Liver (tissue), 9 donors: ENCODE results near the gene MYOF. TPM values are rescaled to one million over a fixed set of nuclear protein-coding genes. Genes with fewer than 3 reads are reported as not detected.
"Not testable (repeated sequence)": the region's sequence is repeated elsewhere in the genome, so short reads cannot be mapped to it uniquely, and the experiment has no call there.

Source experiments
- DNase-seq: peaks from one replicate; pipeline ENCODE4 v3.0.0-alpha.2; 2017; ENCODE audit warnings: low spot score
- H3K27ac ChIP-seq, 2 donors: one replicate each; pipeline ENCODE4 v1.7.0; 2013; ENCODE audit warnings: inconsistent platforms in 2 of 2, low read length in 2 of 2, control low read depth in 1 of 2, low read depth in 1 of 2, mild to moderate bottlenecking in 1 of 2
- H3K27me3 ChIP-seq, 4 donors: one replicate each; pipeline versions ENCODE4 v1.6.1 to v1.7.0; 2013; ENCODE audit warnings: low read length in 3 of 4, inconsistent platforms in 1 of 4, mild to moderate bottlenecking in 1 of 4, moderate library complexity in 1 of 4; ENCODE audit not compliant: control insufficient read depth in 4 of 4, insufficient read depth in 4 of 4
- H3K36me3 ChIP-seq, 4 donors: one replicate each; pipeline versions ENCODE4 v1.6.1 to v1.7.0; 2013; ENCODE audit warnings: low read length in 3 of 4, mild to moderate bottlenecking in 3 of 4, low read depth in 1 of 4, moderate library complexity in 1 of 4; ENCODE audit not compliant: control insufficient read depth in 4 of 4, insufficient read depth in 3 of 4
- H3K4me1 ChIP-seq, 4 donors: one replicate each; pipeline versions ENCODE4 v1.6.1 to v1.7.0; 2013; ENCODE audit warnings: low read length in 3 of 4, mild to moderate bottlenecking in 3 of 4, moderate library complexity in 1 of 4; ENCODE audit not compliant: control insufficient read depth in 4 of 4, insufficient read depth in 4 of 4
- H3K4me3 ChIP-seq, 3 donors: one replicate each; pipeline versions ENCODE4 v1.6.1 to v1.7.0; 2013; ENCODE audit warnings: low read length in 3 of 3, control low read depth in 1 of 3, low read depth in 1 of 3, mild to moderate bottlenecking in 1 of 3
- H3K9ac ChIP-seq, 2 donors: one replicate each; pipeline ENCODE4 v1.7.0; 2013; ENCODE audit warnings: low read length in 2 of 2, mild to moderate bottlenecking in 2 of 2, moderate library complexity in 2 of 2, control low read depth in 1 of 2, low read depth in 1 of 2
- H3K9me3 ChIP-seq, 4 donors: one replicate each; pipeline versions ENCODE4 v1.6.1 to v1.7.0; 2013; ENCODE audit warnings: low read length in 3 of 4; ENCODE audit not compliant: control insufficient read depth in 4 of 4
- ATF3 ChIP-seq: IDR thresholded peaks from 2 replicates; pipeline ENCODE4 v1.6.1; 2016; ENCODE audit warnings: antibody characterized with exemption
- EGR1 ChIP-seq, 2 donors: IDR thresholded peaks; 2 replicates each; pipeline ENCODE4 v1.6.1; 2016 to 2018; ENCODE audit warnings: antibody characterized with exemption in 2 of 2, low read depth in 2 of 2
- FOXA1 ChIP-seq: IDR thresholded peaks from 2 replicates; pipeline ENCODE4 v1.6.1; 2016; ENCODE audit warnings: antibody characterized with exemption
- FOXA2 ChIP-seq: IDR thresholded peaks from 2 replicates; pipeline ENCODE4 v1.6.1; 2016; ENCODE audit warnings: antibody characterized with exemption
- GABPA ChIP-seq, 2 donors: IDR thresholded peaks in 1 of 2; conservative IDR thresholded peaks in 1 of 2; 2 replicates each; pipeline ENCODE4 v1.6.1; 2016; ENCODE audit warnings: antibody characterized with exemption in 2 of 2, mild to moderate bottlenecking in 1 of 2, moderate library complexity in 1 of 2
- HNF4A ChIP-seq, 2 donors: conservative IDR thresholded peaks; 2 replicates each; pipeline ENCODE4 v1.6.1; 2016; ENCODE audit warnings: antibody characterized with exemption in 2 of 2, mild to moderate bottlenecking in 2 of 2
- JUND ChIP-seq, 2 donors: IDR thresholded peaks; 2 replicates each; pipeline ENCODE4 v1.6.1; 2016; ENCODE audit warnings: antibody characterized with exemption in 2 of 2
- NR2F2 ChIP-seq: IDR thresholded peaks from 2 replicates; pipeline ENCODE4 v1.6.1; 2016; ENCODE audit warnings: antibody characterized with exemption
- RAD21 ChIP-seq, 2 donors: IDR thresholded peaks; 2 replicates each; pipeline ENCODE4 v1.6.1; 2016; ENCODE audit warnings: antibody characterized with exemption in 2 of 2, mild to moderate bottlenecking in 2 of 2
- RXRA ChIP-seq, 2 donors: IDR thresholded peaks; 2 replicates each; pipeline ENCODE4 v1.6.1; 2017 to 2018; ENCODE audit warnings: antibody characterized with exemption in 2 of 2, mild to moderate bottlenecking in 1 of 2
- SP1 ChIP-seq: IDR thresholded peaks from 2 replicates; pipeline ENCODE4 v1.6.1; 2018; ENCODE audit warnings: antibody characterized with exemption, mild to moderate bottlenecking
- YY1 ChIP-seq: IDR thresholded peaks from 2 replicates; pipeline ENCODE4 v1.6.1; 2016; ENCODE audit warnings: antibody characterized with exemption, mild to moderate bottlenecking
- WGBS: extraction: QIAGEN DNeasy Blood & Tissue Kit; methylation state at CpG from one replicate; pipeline ENCODE4 v1.1.7; 2013; 5-methylcytosine and 5-hydroxymethylcytosine counted together
- polyA plus RNA-seq, 2 donors: library from polyadenylated mRNA; stranded (reverse) in 1 of 2; unstranded in 1 of 2; fragments of 200-250 nt in 1 of 2; fragments of >200 nt in 1 of 2; fragmentation: Nextera tagmentation in 1 of 2; extraction: Ambion mirVana in 1 of 2; gene quantifications; one replicate each; pipeline versions ENCODE4 v1.2.1 to v1.2.3, GENCODE V29; 2013 to 2015
- total RNA-seq, 2 donors: library from RNA; depleted of rRNA; stranded (reverse); fragments of >200 nt; gene quantifications; one replicate each; pipeline ENCODE4 v1.2.3, GENCODE V29; 2014
- TF ChIP-seq, protein P1 (sequence below): fragments of 150-350 bp; IDR thresholded peaks from 2 replicates; pipeline ENCODE4 v1.5.1; 2017; ENCODE audit warnings: improper control_type of control experiment, low read depth, low read length; ENCODE audit not compliant: missing input control
- TF ChIP-seq, protein P2 (sequence below): IDR thresholded peaks from 2 replicates; pipeline ENCODE4 v1.6.1; 2016; ENCODE audit warnings: antibody characterized with exemption
- TF ChIP-seq, protein P3 (sequence below): IDR thresholded peaks from 2 replicates; pipeline ENCODE4 v1.6.1; 2016; ENCODE audit warnings: antibody characterized with exemption
- donor health status: healthy.
- donor health status: healthy.
- donor health status: healthy.
- donor health status: healthy.
- donor health status: healthy.

The MYOF gene
- total and polyA plus RNA-seq, 4 donors: 0.89 to 5.7 (median 3.2) TPM

DNA sequence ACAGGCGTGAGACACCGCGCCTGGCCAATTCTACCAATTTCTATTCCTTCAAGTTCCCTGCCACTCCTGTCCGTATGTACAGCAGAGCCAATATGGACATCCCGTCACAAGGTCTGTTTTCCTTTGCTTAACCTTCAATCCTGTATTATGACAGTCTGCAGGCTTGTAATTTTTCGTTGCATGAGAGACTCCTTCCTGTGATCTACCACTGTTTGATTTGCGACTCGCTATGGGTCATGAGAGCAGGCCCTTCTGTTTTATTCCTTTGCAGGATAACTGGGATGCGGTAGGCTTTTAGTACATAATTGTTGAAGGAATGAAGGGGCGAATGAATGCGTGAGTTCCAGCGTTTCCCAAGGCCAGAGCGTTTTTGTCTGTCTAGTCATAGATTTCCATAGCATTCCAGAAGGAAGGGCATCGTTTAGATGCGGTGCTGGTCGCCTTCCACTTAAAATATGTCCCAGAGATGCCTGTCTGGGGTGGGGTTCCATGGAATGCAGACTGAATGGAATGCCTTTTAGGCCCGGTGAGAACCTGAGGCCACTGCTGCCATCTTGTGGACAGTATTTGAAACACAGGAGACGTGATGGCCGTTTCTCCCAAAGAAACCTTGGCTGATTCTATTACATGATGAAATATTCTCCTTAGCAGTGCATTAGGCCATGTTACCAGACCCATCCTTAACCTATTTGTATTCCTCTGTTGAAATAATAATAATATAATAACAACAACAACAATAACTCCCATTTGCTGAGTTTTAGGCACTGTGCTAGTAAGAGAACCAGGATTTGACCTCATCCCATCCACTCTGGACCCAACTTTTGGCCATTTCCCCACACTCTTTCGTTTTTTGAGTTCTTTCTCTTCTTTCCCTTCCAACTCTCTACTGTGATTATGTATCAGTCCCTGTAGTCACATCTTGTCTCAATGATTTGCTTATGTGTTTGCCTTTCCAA, 193.2 kb downstream of the MYOF start:
- Histone ChIP-seq H3K36me3 (no peaks in the 10 kb centered on the region), H3K9me3 (no peaks in the 10 kb centered on the region), H3K9ac (no peak overlapping the region), H3K4me3 (no peak overlapping the region), H3K27me3 (no peaks in the 10 kb centered on the region), H3K27ac (no peak overlapping the region), H3K4me1 (no peaks in the 10 kb centered on the region)
- 53% methylated on average over 20 of the region's 20 CpGs for WGBS
- TF ChIP-seq, protein P1, sequence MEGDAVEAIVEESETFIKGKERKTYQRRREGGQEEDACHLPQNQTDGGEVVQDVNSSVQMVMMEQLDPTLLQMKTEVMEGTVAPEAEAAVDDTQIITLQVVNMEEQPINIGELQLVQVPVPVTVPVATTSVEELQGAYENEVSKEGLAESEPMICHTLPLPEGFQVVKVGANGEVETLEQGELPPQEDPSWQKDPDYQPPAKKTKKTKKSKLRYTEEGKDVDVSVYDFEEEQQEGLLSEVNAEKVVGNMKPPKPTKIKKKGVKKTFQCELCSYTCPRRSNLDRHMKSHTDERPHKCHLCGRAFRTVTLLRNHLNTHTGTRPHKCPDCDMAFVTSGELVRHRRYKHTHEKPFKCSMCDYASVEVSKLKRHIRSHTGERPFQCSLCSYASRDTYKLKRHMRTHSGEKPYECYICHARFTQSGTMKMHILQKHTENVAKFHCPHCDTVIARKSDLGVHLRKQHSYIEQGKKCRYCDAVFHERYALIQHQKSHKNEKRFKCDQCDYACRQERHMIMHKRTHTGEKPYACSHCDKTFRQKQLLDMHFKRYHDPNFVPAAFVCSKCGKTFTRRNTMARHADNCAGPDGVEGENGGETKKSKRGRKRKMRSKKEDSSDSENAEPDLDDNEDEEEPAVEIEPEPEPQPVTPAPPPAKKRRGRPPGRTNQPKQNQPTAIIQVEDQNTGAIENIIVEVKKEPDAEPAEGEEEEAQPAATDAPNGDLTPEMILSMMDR: peak; percentile 87
- no peak for TF ChIP-seq JUND (IDR thresholded peaks at IDR 0.05)
- peak in 1 of 2 donors; percentile 34 for TF ChIP-seq HNF4A (conservative IDR thresholded peaks at IDR 0.05)
- no peak for TF ChIP-seq FOXA1
- peak; percentile 98 to 100 for TF ChIP-seq RAD21 (IDR thresholded peaks at IDR 0.05)
- TF ChIP-seq SP1: peak; percentile 14
- no peak for TF ChIP-seq FOXA2
- no peak for TF ChIP-seq NR2F2
- peak; percentile 32 for TF ChIP-seq YY1
- peak; percentile 45 for TF ChIP-seq ATF3
- peak; percentile 38 to 73 for TF ChIP-seq RXRA (IDR thresholded peaks at IDR 0.05)
- peak; percentile 66 for DNase-seq

- WGBS: 98% methylated on average over 1 of the region's 1 CpG
- no peak for TF ChIP-seq EGR1 (IDR thresholded peaks at IDR 0.05; ENCODE audit: low read depth in 2 of 2)
- TF ChIP-seq, protein P2, sequence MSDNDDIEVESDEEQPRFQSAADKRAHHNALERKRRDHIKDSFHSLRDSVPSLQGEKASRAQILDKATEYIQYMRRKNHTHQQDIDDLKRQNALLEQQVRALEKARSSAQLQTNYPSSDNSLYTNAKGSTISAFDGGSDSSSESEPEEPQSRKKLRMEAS: no peak
- TF ChIP-seq SP1: no peak
- TF ChIP-seq JUND (IDR thresholded peaks at IDR 0.05): no peak
- TF ChIP-seq, protein P3, sequence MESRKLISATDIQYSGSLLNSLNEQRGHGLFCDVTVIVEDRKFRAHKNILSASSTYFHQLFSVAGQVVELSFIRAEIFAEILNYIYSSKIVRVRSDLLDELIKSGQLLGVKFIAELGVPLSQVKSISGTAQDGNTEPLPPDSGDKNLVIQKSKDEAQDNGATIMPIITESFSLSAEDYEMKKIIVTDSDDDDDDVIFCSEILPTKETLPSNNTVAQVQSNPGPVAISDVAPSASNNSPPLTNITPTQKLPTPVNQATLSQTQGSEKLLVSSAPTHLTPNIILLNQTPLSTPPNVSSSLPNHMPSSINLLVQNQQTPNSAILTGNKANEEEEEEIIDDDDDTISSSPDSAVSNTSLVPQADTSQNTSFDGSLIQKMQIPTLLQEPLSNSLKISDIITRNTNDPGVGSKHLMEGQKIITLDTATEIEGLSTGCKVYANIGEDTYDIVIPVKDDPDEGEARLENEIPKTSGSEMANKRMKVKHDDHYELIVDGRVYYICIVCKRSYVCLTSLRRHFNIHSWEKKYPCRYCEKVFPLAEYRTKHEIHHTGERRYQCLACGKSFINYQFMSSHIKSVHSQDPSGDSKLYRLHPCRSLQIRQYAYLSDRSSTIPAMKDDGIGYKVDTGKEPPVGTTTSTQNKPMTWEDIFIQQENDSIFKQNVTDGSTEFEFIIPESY: no peak
- TF ChIP-seq FOXA1: no peak
- TF ChIP-seq GABPA (IDR thresholded peaks at IDR 0.05 in 1 of 2, conservative IDR thresholded peaks at IDR 0.05 in 1 of 2): no peak
- no peak for TF ChIP-seq YY1
- no peak for TF ChIP-seq HNF4A (conservative IDR thresholded peaks at IDR 0.05)
- H3K9ac ChIP-seq: no peak overlapping the region
- H3K9me3 ChIP-seq: no peaks in the 10 kb centered on the region
- H3K27me3 ChIP-seq: no peaks in the 10 kb centered on the region
- H3K36me3 ChIP-seq: no peaks in the 10 kb centered on the region
- H3K4me3 ChIP-seq: no peak overlapping the region
- no peaks in the 10 kb centered on the region for H3K4me1 ChIP-seq
- H3K27ac ChIP-seq: no peak overlapping the region
- no peak for DNase-seq
These were observed 194.4 kb downstream of the MYOF start for GRCh38 chr10:93287775-93288174.

GRCh38 chr10:93284246-93284645, 197.9 kb downstream of the MYOF start:
- not testable (repeated sequence) for H3K27me3 ChIP-seq, H3K27ac ChIP-seq, DNase-seq, H3K9ac ChIP-seq, H3K4me3 ChIP-seq, H3K36me3 ChIP-seq, H3K4me1 ChIP-seq, H3K9me3 ChIP-seq
- WGBS: 94% methylated on average over 10 of the region's 11 CpGs
